Activated CD8-positive, alpha-beta memory T cell treated with anti-CD3 and anti-CD28 coated beads, Interleukin-2, amount 10 ng/mL, durations not matched to agents 7 days and 5 days (primary cell): ENCODE results near the gene LIPG. TPM values are rescaled to one million over a fixed set of nuclear protein-coding genes. Genes with fewer than 3 reads are reported as not detected.
"Not testable (repeated sequence)": the region's sequence is repeated elsewhere in the genome, so short reads cannot be mapped to it uniquely, and the experiment has no call there.

Experiments used
- ATAC-seq: fragments of 150-1000 bp; cut with Tn5 transposase; one replicate; pipeline ENCODE4 v1.10.0; 2021; ENCODE audit warnings: moderate library complexity
- CTCF ChIA-PET: fragments of 350-600 bp; sonication (Branson Sonifier 250); formaldehyde crosslinking; loops from one replicate; lab custom pipeline; 2021; ENCODE audit warnings: antibody characterized with exemption; lab: Charles Lee
- DNase-seq: peaks from one replicate; pipeline ENCODE4 v3.0.0-alpha.2; 2020
- H3K27ac Mint-ChIP-seq: one replicate; pipeline ENCODE4 v1.8.0; 2021; ENCODE audit warnings: mild to moderate bottlenecking, mixed read lengths
- H3K27me3 Mint-ChIP-seq: one replicate; pipeline ENCODE4 v1.8.0; 2021; ENCODE audit warnings: mixed read lengths
- H3K36me3 Mint-ChIP-seq: one replicate; pipeline ENCODE4 v1.8.0; 2021; ENCODE audit warnings: mild to moderate bottlenecking, mixed read lengths
- H3K4me1 Mint-ChIP-seq: one replicate; pipeline ENCODE4 v1.8.0; 2021; ENCODE audit warnings: mixed read lengths
- H3K4me3 Mint-ChIP-seq: one replicate; pipeline ENCODE4 v1.8.0; 2021; ENCODE audit warnings: mild to moderate bottlenecking, moderate library complexity, mixed read lengths
- H3K9me3 Mint-ChIP-seq: one replicate; pipeline ENCODE4 v1.8.0; 2022; ENCODE audit warnings: low read depth, mixed read lengths
- total RNA-seq, 2 experiments: library from RNA; stranded (reverse); gene quantifications; one replicate each; pipeline ENCODE4 v1.2.3, GENCODE V29; 2021

Gene LIPG
- total RNA-seq, 2 experiments from 2014 or later, result 0.16 TPM; not detected in 1

GRCh38 chr18:49555641-49556040, 6.2 kb upstream of the LIPG start:
- no peaks in the 10 kb centered on the region for H3K9me3 Mint-ChIP-seq
- H3K27ac Mint-ChIP-seq, result no peak overlapping the region
- peaks cover 2% of the 10 kb centered on the region for H3K4me1 Mint-ChIP-seq
- H3K36me3 Mint-ChIP-seq, result no peaks in the 10 kb centered on the region
- H3K27me3 Mint-ChIP-seq, result peaks cover 69% of the 10 kb centered on the region
- ATAC-seq (no peak), DNase-seq (no peak)
- H3K4me3 Mint-ChIP-seq, result no peak overlapping the region
- CTCF ChIA-PET, result interaction anchor here (1.3 kb wide), 1 partner anchor 303 kb away, joined by 3 read pairs; no protein-coding TSS in a partner anchor

DNA sequence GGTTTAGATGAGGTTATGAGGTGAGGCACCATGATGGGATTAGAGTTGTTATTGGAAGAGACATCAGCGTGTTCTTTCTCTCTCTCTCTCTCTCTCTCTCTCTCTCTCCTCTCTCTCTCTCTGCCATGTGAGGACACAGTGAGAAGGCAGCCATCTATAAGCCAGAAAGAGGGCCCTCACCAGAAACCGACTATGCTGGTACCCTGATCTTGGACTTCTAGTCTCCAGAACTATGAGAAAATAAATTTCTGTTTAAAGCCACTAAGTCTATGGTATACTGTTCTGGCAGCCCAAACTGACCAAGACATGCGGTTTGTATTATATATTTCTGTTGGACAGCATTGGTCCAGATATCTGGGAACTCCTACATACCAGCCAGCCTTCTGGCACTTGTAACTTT, 3.5 kb upstream of the LIPG start:
- no peaks in the 10 kb centered on the region for H3K36me3 Mint-ChIP-seq
- H3K27me3 Mint-ChIP-seq, result peaks cover 75% of the 10 kb centered on the region
- peaks cover 24% of the 10 kb centered on the region for H3K4me1 Mint-ChIP-seq

DNA sequence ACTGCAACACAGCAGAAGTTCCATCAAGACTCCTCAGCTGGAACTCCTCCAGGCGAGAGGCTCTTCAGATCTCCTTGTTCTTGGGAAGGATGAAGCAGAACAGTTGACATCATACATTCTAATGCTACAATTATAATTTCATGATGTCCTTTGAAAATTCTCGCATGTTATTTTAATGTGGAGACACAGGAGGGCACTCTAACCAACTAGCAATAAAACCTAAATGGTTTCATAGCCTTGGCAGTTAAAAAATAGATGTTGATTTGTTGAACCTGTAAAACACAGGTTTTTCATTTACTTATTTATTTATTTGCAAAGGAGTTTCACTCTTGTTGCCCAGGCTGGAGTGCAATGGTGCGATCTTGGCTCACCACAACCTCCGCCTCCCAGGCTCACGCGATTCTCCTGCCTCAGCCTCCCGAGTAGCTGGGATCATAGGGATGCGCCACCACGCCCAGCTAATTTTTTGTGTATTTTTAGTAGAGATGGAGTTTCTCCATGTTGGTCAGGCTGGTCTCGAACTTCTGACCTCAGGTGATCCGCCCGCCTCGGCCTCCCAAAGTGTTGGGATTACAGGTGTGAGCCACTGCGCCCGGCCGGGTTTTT, 2.4 kb upstream of the LIPG start:
- H3K4me3 Mint-ChIP-seq, H3K27ac Mint-ChIP-seq, H3K9me3 Mint-ChIP-seq, DNase-seq, H3K36me3 Mint-ChIP-seq, ATAC-seq: not testable (repeated sequence)
- CTCF ChIA-PET, result interaction anchor here (0.8 to 2.2 kb wide), 9 partner anchors 14 to 304 kb away, joined by 3 to 11 read pairs (median 4); no protein-coding TSS in a partner anchor
- Mint-ChIP-seq H3K27me3 (peaks cover 78% of the 10 kb centered on the region), H3K4me1 (peaks cover 26% of the 10 kb centered on the region)

More for the DNA sequence above, 3.5 kb upstream of the LIPG start:
- DNase-seq (no peak), ATAC-seq (no peak)
- no peak overlapping the region for H3K4me3 Mint-ChIP-seq
- H3K27ac Mint-ChIP-seq, result no peak overlapping the region
- CTCF ChIA-PET, result interaction anchor here (1.0 to 1.1 kb wide), 3 partner anchors 16 to 304 kb away, joined by 3 to 6 read pairs (median 4); no protein-coding TSS in a partner anchor
- H3K9me3 Mint-ChIP-seq, result no peaks in the 10 kb centered on the region

GRCh38 chr18:49560277-49560623, 1.6 kb upstream of the LIPG start:
- no peak overlapping the region for H3K4me3 Mint-ChIP-seq
- no peak overlapping the region for H3K27ac Mint-ChIP-seq
- ATAC-seq (no peak), DNase-seq (no peak)
- CTCF ChIA-PET, result interaction anchor here (0.8 to 2.2 kb wide), 5 partner anchors 167 to 300 kb away, joined by 3 to 11 read pairs (median 5); no protein-coding TSS in a partner anchor
- no peaks in the 10 kb centered on the region for H3K36me3 Mint-ChIP-seq
- H3K27me3 Mint-ChIP-seq, result peaks cover 79% of the 10 kb centered on the region
- H3K9me3 Mint-ChIP-seq, result no peaks in the 10 kb centered on the region
- H3K4me1 Mint-ChIP-seq, result peaks cover 26% of the 10 kb centered on the region

DNA sequence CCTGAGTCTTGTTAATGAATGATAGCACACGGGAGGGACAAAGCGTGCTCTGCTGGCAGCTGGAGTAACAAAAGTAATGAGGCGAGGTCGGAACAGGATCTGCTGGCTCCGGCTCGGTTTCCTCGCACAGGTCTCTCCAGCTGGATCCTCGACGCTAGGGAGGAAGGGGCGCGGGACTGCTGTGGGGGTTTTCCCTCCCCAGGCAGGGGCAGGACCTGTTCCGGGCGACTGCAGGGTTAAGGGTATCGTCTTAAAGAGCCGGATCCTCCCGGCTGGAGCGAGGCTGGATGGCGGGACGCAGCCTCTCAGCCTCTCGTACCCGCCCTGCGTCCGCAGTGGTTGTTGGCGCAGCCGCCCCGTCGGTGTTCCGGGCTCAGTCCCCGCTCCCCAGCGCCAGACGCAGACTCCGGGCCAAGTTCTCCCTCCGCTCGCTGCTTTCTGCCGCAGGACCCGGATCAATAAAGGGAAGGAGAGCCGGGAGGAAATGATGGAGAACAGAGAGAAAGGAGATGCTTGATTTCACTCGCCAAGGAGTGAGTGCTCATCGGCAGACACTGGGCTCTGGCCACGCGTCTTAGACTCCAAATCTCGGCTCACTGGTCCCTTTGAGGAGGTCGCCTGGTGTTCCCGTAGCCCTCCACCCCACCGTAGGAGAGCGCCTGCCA, 1.1 kb upstream of the LIPG start:
- peak; percentile 25 for ATAC-seq
- H3K27ac Mint-ChIP-seq, result no peak overlapping the region
- DNase-seq, result no peak

GRCh38 chr18:49562481-49563129, 748 bp downstream of the LIPG start:
- Mint-ChIP-seq H3K4me1 (peaks cover 26% of the 10 kb centered on the region), H3K36me3 (no peaks in the 10 kb centered on the region), H3K27me3 (peaks cover 88% of the 10 kb centered on the region), H3K4me3 (peak overlapping the region; percentile 34), H3K27ac (no peak overlapping the region), H3K9me3 (no peaks in the 10 kb centered on the region)
- ATAC-seq, result no peak
- no peak for DNase-seq
- CTCF ChIA-PET, result no interaction called here

More for the DNA sequence above, 1.1 kb upstream of the LIPG start:
- H3K9me3 Mint-ChIP-seq, result no peaks in the 10 kb centered on the region
- peaks cover 82% of the 10 kb centered on the region for H3K27me3 Mint-ChIP-seq
- peak overlapping the region; percentile 34 for H3K4me3 Mint-ChIP-seq
- H3K36me3 Mint-ChIP-seq, result no peaks in the 10 kb centered on the region
- H3K4me1 Mint-ChIP-seq, result peaks cover 26% of the 10 kb centered on the region
- CTCF ChIA-PET, result interaction anchor here (0.8 to 2.2 kb wide), 5 partner anchors 167 to 301 kb away, joined by 3 to 11 read pairs (median 5); no protein-coding TSS in a partner anchor

GRCh38 chr18:49563130-49563540, 1.3 kb downstream of the LIPG start:
- Mint-ChIP-seq H3K4me3 (no peak overlapping the region), H3K36me3 (no peaks in the 10 kb centered on the region), H3K9me3 (no peaks in the 10 kb centered on the region), H3K4me1 (peaks cover 26% of the 10 kb centered on the region), H3K27ac (no peak overlapping the region), H3K27me3 (peaks cover 87% of the 10 kb centered on the region)
- DNase-seq (no peak), ATAC-seq (no peak)
- CTCF ChIA-PET, result no interaction called here

GRCh38 chr18:49563701-49564517, 2.1 kb downstream of the LIPG start:
- Mint-ChIP-seq H3K9me3 (no peaks in the 10 kb centered on the region), H3K27me3 (peaks cover 81% of the 10 kb centered on the region), H3K4me3 (no peak overlapping the region), H3K27ac (no peak overlapping the region), H3K36me3 (no peaks in the 10 kb centered on the region), H3K4me1 (peaks cover 26% of the 10 kb centered on the region)
- DNase-seq, result no peak
- ATAC-seq, result no peak
- CTCF ChIA-PET, result no interaction called here

- Mint-ChIP-seq H3K36me3 (no peaks in the 10 kb centered on the region), H3K27ac (no peak overlapping the region), H3K27me3 (peaks cover 76% of the 10 kb centered on the region), H3K4me3 (no peak overlapping the region), H3K4me1 (peaks cover 26% of the 10 kb centered on the region), H3K9me3 (no peaks in the 10 kb centered on the region)
- ATAC-seq, result no peak
- CTCF ChIA-PET, result no interaction called here
- DNase-seq, result no peak
Observed at GRCh38 chr18:49564518-49564834, 2.6 kb downstream of the LIPG start.

GRCh38 chr18:49565101-49565500, 3.2 kb downstream of the LIPG start:
- Mint-ChIP-seq H3K4me1 (peaks cover 26% of the 10 kb centered on the region), H3K27ac (no peak overlapping the region), H3K36me3 (no peaks in the 10 kb centered on the region), H3K9me3 (no peaks in the 10 kb centered on the region), H3K27me3 (peaks cover 71% of the 10 kb centered on the region), H3K4me3 (no peak overlapping the region)
- DNase-seq, result no peak
- ATAC-seq, result no peak
- CTCF ChIA-PET, result interaction anchor here (1.0 kb wide), 1 partner anchor 54 kb away, joined by 3 read pairs; no protein-coding TSS in a partner anchor

DNA sequence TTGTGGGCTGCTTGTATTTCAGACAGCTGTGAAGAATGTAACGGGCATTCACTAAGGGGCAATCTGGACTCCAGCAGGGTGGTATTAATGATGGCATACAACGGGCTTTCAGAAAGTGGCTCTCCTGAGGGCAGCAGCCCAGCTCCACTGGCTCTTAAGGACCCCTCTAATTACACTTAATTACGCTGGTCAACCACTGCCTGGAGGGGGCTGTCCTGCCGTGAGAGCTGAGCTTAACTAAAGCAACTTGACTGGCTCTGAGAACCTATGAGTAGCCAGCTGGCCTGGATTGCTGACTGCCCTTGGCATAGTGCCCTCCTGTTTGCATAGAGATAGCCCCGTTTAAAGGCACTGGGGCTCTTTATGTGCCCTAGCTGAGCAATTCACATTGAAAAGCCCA, 3.8 kb downstream of the LIPG start:
- CTCF ChIA-PET, result interaction anchor here (1.0 kb wide), 1 partner anchor 55 kb away, joined by 3 read pairs; no protein-coding TSS in a partner anchor
- H3K36me3 Mint-ChIP-seq, result no peaks in the 10 kb centered on the region
- ATAC-seq, result no peak
- H3K4me3 Mint-ChIP-seq, result no peak overlapping the region
- DNase-seq, result no peak
- H3K27ac Mint-ChIP-seq, result no peak overlapping the region
- H3K27me3 Mint-ChIP-seq, result peaks cover 66% of the 10 kb centered on the region
- H3K9me3 Mint-ChIP-seq, result no peaks in the 10 kb centered on the region
- H3K4me1 Mint-ChIP-seq, result peaks cover 24% of the 10 kb centered on the region

DNA sequence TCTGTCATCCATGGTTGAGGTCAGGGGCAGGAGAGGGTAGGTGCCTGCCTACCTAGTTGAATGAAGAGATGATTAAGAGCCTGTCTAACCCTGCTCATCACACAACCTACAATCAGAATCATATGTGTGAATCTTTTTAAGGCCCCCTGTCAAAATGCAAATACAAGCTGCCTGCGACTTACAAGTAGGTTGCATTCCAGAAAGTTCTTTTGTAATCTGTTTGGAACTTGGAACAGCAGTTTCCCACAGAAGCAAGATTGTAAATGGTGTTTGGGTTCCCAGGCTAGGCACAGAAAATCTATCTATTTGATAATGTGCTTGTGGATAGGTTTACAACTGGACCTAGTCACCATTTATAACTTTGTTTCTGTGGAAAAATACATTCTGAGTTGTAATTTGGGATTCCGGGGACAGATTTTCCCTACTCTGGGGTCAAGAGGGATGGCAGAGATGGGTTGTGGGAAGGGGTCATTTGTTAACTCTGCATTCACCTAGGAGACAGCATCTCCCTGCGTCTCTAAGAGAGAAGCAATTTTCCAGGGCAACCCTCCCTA, 4.4 kb downstream of the LIPG start:
- no peaks in the 10 kb centered on the region for H3K9me3 Mint-ChIP-seq
- DNase-seq (no peak), ATAC-seq (no peak)
- H3K27me3 Mint-ChIP-seq, result peaks cover 59% of the 10 kb centered on the region
- no peaks in the 10 kb centered on the region for H3K36me3 Mint-ChIP-seq
- H3K27ac Mint-ChIP-seq, result no peak overlapping the region
- CTCF ChIA-PET, result interaction anchor here (1.0 kb wide), 1 partner anchor 55 kb away, joined by 3 read pairs; no protein-coding TSS in a partner anchor
- peaks cover 18% of the 10 kb centered on the region for H3K4me1 Mint-ChIP-seq
- no peak overlapping the region for H3K4me3 Mint-ChIP-seq

- ATAC-seq, result no peak
- Mint-ChIP-seq H3K4me3 (no peak overlapping the region), H3K27ac (no peak overlapping the region), H3K36me3 (no peaks in the 10 kb centered on the region), H3K9me3 (no peaks in the 10 kb centered on the region), H3K27me3 (peaks cover 52% of the 10 kb centered on the region), H3K4me1 (peaks cover 12% of the 10 kb centered on the region)
- DNase-seq, result no peak
- CTCF ChIA-PET, result no interaction called here
Observed at GRCh38 chr18:49566985-49567384, 5.1 kb downstream of the LIPG start.
